IMR-90 (cell line): ENCODE measurements around the gene LRRC8B. TPM values are rescaled to one million over a fixed set of nuclear protein-coding genes. Genes with fewer than 3 reads are reported as not detected.
"Not testable (repeated sequence)": the region's sequence is repeated elsewhere in the genome, so short reads cannot be mapped to it uniquely, and the experiment has no call there.

Experiments used
- ATAC-seq: fragments of 200-7000 bp; cut with Tn5 transposase; 2 replicates; pipeline ENCODE4 v1.9.1; 2020; ENCODE audit warnings: low read depth, mild to moderate bottlenecking, moderate library complexity
- BruUV-seq: library from RNA; stranded (reverse); fragments of 400-500 nt; replicated peaks from 2 replicates; lab custom pipeline; 2021; lab: Mats Ljungman, UMichigan
- CTCF ChIA-PET: fragments of 300-600 bp; formaldehyde crosslinking; extraction: SDS; loops from one replicate; lab custom pipeline; 2021; ENCODE audit warnings: antibody characterized with exemption; lab: Yijun Ruan, JAX
- POLR2A ChIA-PET: fragments of 300-600 bp; sonication (Branson Sonifier 250); formaldehyde crosslinking; loops from one replicate; lab custom pipeline; 2022; ENCODE audit warnings: antibody characterized with exemption; ENCODE audit not compliant: unreplicated experiment; lab: Charles Lee
- DNase-seq: peaks from one replicate; pipeline ENCODE4 v3.0.0; 2013
- H2AFZ ChIP-seq: replicated peaks from 2 replicates; pipeline ENCODE3; 2013; ENCODE audit warnings: low read length, mild to moderate bottlenecking; ENCODE audit not compliant: poor library complexity
- H2AK5ac ChIP-seq: 2 replicates; pipeline ENCODE4 v1.6.1; 2013; ENCODE audit warnings: low read depth, low read length, inconsistent platforms
- H2AK9ac ChIP-seq: replicated peaks from 2 replicates; pipeline ENCODE3; 2013; ENCODE audit warnings: mild to moderate bottlenecking, low read depth, low read length, moderate library complexity; ENCODE audit not compliant: poor library complexity
- H2BK120ac ChIP-seq: 2 replicates; pipeline ENCODE4 v1.6.1; 2013; ENCODE audit warnings: low read depth, low read length, inconsistent platforms
- H2BK15ac ChIP-seq: 3 replicates; pipeline ENCODE4 v1.6.1; 2013; ENCODE audit warnings: low read depth, low read length, inconsistent platforms
- H2BK20ac ChIP-seq: 2 replicates; pipeline ENCODE4 v1.6.1; 2013; ENCODE audit warnings: low read depth, mild to moderate bottlenecking, inconsistent platforms, low read length, moderate library complexity
- H2BK5ac ChIP-seq: 2 replicates; pipeline ENCODE4 v1.6.1; 2013; ENCODE audit warnings: mild to moderate bottlenecking, low read depth, low read length, inconsistent platforms; ENCODE audit not compliant: poor library complexity, severe bottlenecking
- H3K14ac ChIP-seq: replicated peaks from 2 replicates; pipeline ENCODE4 v1.6.1; 2013; ENCODE audit warnings: low read depth, low read length, inconsistent platforms
- H3K18ac ChIP-seq: 2 replicates; pipeline ENCODE4 v1.6.1; 2013; ENCODE audit warnings: low read depth, low read length, control low read depth
- H3K23ac ChIP-seq: 2 replicates; pipeline ENCODE4 v1.6.1; 2013; ENCODE audit warnings: low read depth, low read length, inconsistent platforms
- H3K27ac ChIP-seq: 2 replicates; pipeline ENCODE4 v1.5.1; 2013; ENCODE audit warnings: mild to moderate bottlenecking, control low read depth, low read length; ENCODE audit not compliant: insufficient read depth
- H3K27me3 ChIP-seq: 2 replicates; pipeline ENCODE4 v1.6.1; 2013; ENCODE audit warnings: low read length; ENCODE audit not compliant: control insufficient read depth, insufficient read depth
- H3K36me3 ChIP-seq: 2 replicates; pipeline ENCODE4 v1.6.1; 2013; ENCODE audit warnings: low read length, mixed read lengths; ENCODE audit not compliant: control insufficient read depth, insufficient read depth
- H3K4ac ChIP-seq: 2 replicates; pipeline ENCODE4 v1.6.1; 2013; ENCODE audit warnings: low read depth, low read length, inconsistent platforms
- H3K4me1 ChIP-seq: 2 replicates; pipeline ENCODE4 v1.6.1; 2013; ENCODE audit warnings: low read length, mixed read lengths; ENCODE audit not compliant: control insufficient read depth, insufficient read depth
- H3K4me2 ChIP-seq: 2 replicates; pipeline ENCODE4 v1.6.1; 2013; ENCODE audit warnings: low read depth, mild to moderate bottlenecking, control low read depth, low read length, moderate library complexity
- H3K4me3 ChIP-seq: 2 replicates; pipeline ENCODE4 v1.5.1; 2013; ENCODE audit warnings: low read depth, mild to moderate bottlenecking, control low read depth, low read length, moderate library complexity; ENCODE audit not compliant: insufficient read depth
- H3K56ac ChIP-seq: 2 replicates; pipeline ENCODE4 v1.6.1; 2013; ENCODE audit warnings: low read length, inconsistent platforms; ENCODE audit not compliant: insufficient read depth; ENCODE audit errors: extremely low read depth
- H3K79me1 ChIP-seq, 2 experiments: 2 replicates each; pipeline ENCODE4 v1.6.1; 2013; ENCODE audit warnings: low read length in 2 of 2, inconsistent platforms in 1 of 2, low read depth in 1 of 2
- H3K9ac ChIP-seq: 2 replicates; pipeline ENCODE4 v1.6.1; 2013; ENCODE audit warnings: low read depth, low read length, control low read depth
- H3K9me1 ChIP-seq: 2 replicates; pipeline ENCODE4 v1.6.1; 2013; ENCODE audit warnings: low read length, inconsistent platforms; ENCODE audit not compliant: insufficient read depth
- H3K9me3 ChIP-seq: 2 replicates; pipeline ENCODE4 v1.6.1; 2013; ENCODE audit warnings: low read length; ENCODE audit not compliant: control insufficient read depth, insufficient read depth
- H4K20me1 ChIP-seq: 2 replicates; pipeline ENCODE4 v1.6.1; 2013; ENCODE audit warnings: low read length, inconsistent platforms; ENCODE audit not compliant: insufficient read depth
- H4K5ac ChIP-seq: 2 replicates; pipeline ENCODE4 v1.6.1; 2013; ENCODE audit warnings: mild to moderate bottlenecking, low read depth, low read length, control low read depth
- H4K8ac ChIP-seq, 2 experiments: 2 replicates each; pipeline ENCODE4 v1.6.1; 2013; ENCODE audit warnings: low read depth in 2 of 2, low read length in 2 of 2, control low read depth in 1 of 2, inconsistent platforms in 1 of 2
- H4K91ac ChIP-seq: 2 replicates; pipeline ENCODE4 v1.6.1; 2013; ENCODE audit warnings: low read depth, low read length, inconsistent platforms; ENCODE audit not compliant: insufficient read depth
- NFE2L2 ChIP-seq: fragments of 150-350 bp; IDR thresholded peaks from 2 replicates; pipeline ENCODE4 v1.6.1; 2016; ENCODE audit warnings: low read depth, mild to moderate bottlenecking, low read length
- SMC3 ChIP-seq: fragments of 150-350 bp; IDR thresholded peaks from 2 replicates; pipeline ENCODE4 v1.6.1; 2016; ENCODE audit warnings: low read depth, mild to moderate bottlenecking, antibody characterized with exemption, low read length, moderate library complexity
- WGBS, 2 experiments: methylation state at CpG; one replicate each; pipeline versions ENCODE4 v1.1.5 to v1.1.7; 2013; ENCODE audit warnings: missing lambda C conversion rate in 2 of 2; ENCODE audit not compliant: insufficient read length in 1 of 2; ENCODE audit errors: extremely low coverage in 2 of 2; 5-methylcytosine and 5-hydroxymethylcytosine counted together
- dilution Hi-C: fragments of 300-500 bp; cut with HindIII; formaldehyde crosslinking; loops from one replicate; pipeline ENCODE4 v1.14.3; 2018; ENCODE audit warnings: low sequenced_read_pairs; ENCODE audit not compliant: unreplicated experiment
- in situ Hi-C: fragments of 300-500 bp; cut with MboI; formaldehyde crosslinking; loops from 3 replicates; pipeline ENCODE4 v1.14.3; 2019; ENCODE audit warnings: low sequenced_read_pairs, inconsistent platforms, mixed read lengths
- intact Hi-C: fragments of 100-400 bp; cut with micrococcal nuclease; formaldehyde crosslinking; loops from 2 replicates; pipeline ENCODE4 v1.10.0; 2022
- polyA plus RNA-seq, 3 experiments: library from polyadenylated mRNA; depleted of rRNA; stranded (reverse); fragments of >200 nt; gene quantifications; 2 replicates each; pipeline ENCODE4 v1.2.3, GENCODE V29; 2012; ENCODE audit warnings: low replicate concordance in 1 of 3
- total RNA-seq: library from RNA; depleted of rRNA; stranded (reverse); fragments of >200 nt; gene quantifications from 2 replicates; pipeline ENCODE4 v1.2.3, GENCODE V29; 2012

The LRRC8B gene
- total and polyA plus RNA-seq, 2 of the 4 experiments (the other 2 are of a cell fraction): 0.74 to 1.8 TPM

DNA sequence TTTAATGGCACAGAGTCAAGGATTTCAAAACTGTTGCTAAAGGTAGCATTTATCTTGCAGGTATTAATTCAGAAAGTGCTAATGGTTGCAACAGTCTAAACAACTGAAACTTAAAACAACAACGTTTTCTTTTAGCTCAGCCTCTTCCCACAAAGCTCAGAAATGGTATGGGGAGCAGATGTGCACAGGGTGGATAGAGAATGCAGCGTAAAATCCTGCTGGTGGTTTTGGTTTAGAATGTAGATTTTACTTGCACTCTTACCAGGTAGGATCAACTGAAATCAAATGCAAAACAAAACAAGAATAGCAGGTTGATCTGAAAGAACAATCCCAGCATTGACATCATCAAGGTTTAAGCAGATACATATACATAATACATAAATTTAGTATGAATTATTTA lies 104.5 kb downstream of the LRRC8B start:
- in situ Hi-C loops: no loop called here
- TF ChIP-seq SMC3 (no peak), NFE2L2 (no peak)
- no peak overlapping the region for H3K23ac ChIP-seq
- H3K27ac ChIP-seq: no peak overlapping the region
- H4K8ac ChIP-seq: no peak overlapping the region
- no peak overlapping the region for H3K4ac ChIP-seq
- BruUV-seq: no TSS peak
- H3K4me2 ChIP-seq: no peak overlapping the region
- H3K18ac ChIP-seq: no peak overlapping the region
- H2BK5ac ChIP-seq: no peak overlapping the region
- no peak overlapping the region for H2BK15ac ChIP-seq
- H3K36me3 ChIP-seq: no peaks in the 10 kb centered on the region
- H2BK20ac ChIP-seq: no peak overlapping the region
- H3K79me1 ChIP-seq: peaks cover 3 to 13% of the 10 kb centered on the region in 2 experiments; a peak in 3 of 4 replicates
- H4K5ac ChIP-seq: no peak overlapping the region
- H3K4me3 ChIP-seq: no peak overlapping the region
- CTCF ChIA-PET: interaction anchor here (0.6 to 0.8 kb wide), 2 partner anchors 61 to 317 kb away, joined by 3 read pairs; no protein-coding TSS in a partner anchor
- POLR2A ChIA-PET: no interaction called here
- H3K9me3 ChIP-seq: no peaks in the 10 kb centered on the region
- H2BK120ac ChIP-seq: no peak overlapping the region
- no CpG with 5 or more reads among the region's 2 CpGs for WGBS, 2 experiments
- H3K27me3 ChIP-seq: no peaks in the 10 kb centered on the region
- H2AFZ ChIP-seq: no peak overlapping the region
- H3K9me1 ChIP-seq: no peaks in the 10 kb centered on the region; the same call in 1 of the 2 replicates
- peaks cover 3% of the 10 kb centered on the region; the same call in 1 of the 2 replicates for H3K4me1 ChIP-seq
- no peak overlapping the region for H3K56ac ChIP-seq
- H4K91ac ChIP-seq: no peak overlapping the region
- DNase-seq: no peak
- H2AK9ac ChIP-seq: no peak overlapping the region
- H4K20me1 ChIP-seq: no peaks in the 10 kb centered on the region
- no peak for ATAC-seq
- H3K9ac ChIP-seq: no peak overlapping the region
- H3K14ac ChIP-seq: no peak overlapping the region
- dilution Hi-C loops: no loop called here
- intact Hi-C loops: loop anchor here (2.0 kb wide), 1 partner anchor 26 kb away; no protein-coding TSS in a partner anchor
- H2AK5ac ChIP-seq: no peak overlapping the region

DNA sequence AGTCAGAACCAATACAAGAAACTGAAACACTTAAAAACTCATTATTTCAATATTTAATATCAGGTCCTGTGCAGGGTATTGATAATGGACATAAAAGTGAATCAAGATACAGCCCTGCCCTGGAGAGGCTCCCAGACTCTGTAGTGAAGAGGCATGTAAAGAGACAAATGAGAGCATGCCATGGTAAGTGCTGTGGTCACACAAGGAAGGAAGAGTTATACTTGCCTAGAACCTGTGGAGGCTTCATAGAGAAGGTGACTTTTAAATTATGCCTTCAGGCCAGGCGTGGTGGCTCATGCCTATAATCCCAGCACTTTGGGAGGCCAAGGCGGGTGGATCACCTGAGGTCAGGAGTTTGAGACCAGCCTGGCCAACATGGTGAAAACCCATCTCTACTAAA lies 105.0 kb downstream of the LRRC8B start:
- H4K20me1 ChIP-seq, H2BK5ac ChIP-seq, H4K8ac ChIP-seq, H3K9me1 ChIP-seq, H3K4me1 ChIP-seq, H2BK120ac ChIP-seq, H2BK20ac ChIP-seq, H3K27me3 ChIP-seq, H3K4me3 ChIP-seq, H3K14ac ChIP-seq, H3K4ac ChIP-seq, BruUV-seq, H3K23ac ChIP-seq, H3K9me3 ChIP-seq, H3K18ac ChIP-seq, H4K5ac ChIP-seq, DNase-seq, dilution Hi-C loops, H3K27ac ChIP-seq, H3K56ac ChIP-seq, H2AK9ac ChIP-seq, in situ Hi-C loops, H2BK15ac ChIP-seq, H4K91ac ChIP-seq, ATAC-seq, H2AK5ac ChIP-seq, H3K9ac ChIP-seq, H3K36me3 ChIP-seq, POLR2A ChIA-PET, H2AFZ ChIP-seq, H3K4me2 ChIP-seq: not testable (repeated sequence)
- CTCF ChIA-PET: interaction anchor here (0.6 to 4.2 kb wide), 4 partner anchors 35 to 316 kb away, joined by 3 to 35 read pairs (median 3); no protein-coding TSS in a partner anchor
- intact Hi-C loops: loop anchor here (2.0 kb wide), 1 partner anchor 27 kb away; no protein-coding TSS in a partner anchor
- WGBS, 2 experiments: no CpG with 5 or more reads among the region's 2 CpGs
- H3K79me1 ChIP-seq: peaks cover 3 to 16% of the 10 kb centered on the region in 2 experiments; a peak in 3 of 4 replicates
